Suprapubic skin (tissue), 3 donors: ENCODE data around the gene MINDY3.

ENCODE experiments used
- POLR2A ChIP-seq, 2 donors: fragments of 450-650 bp; IDR thresholded peaks; one replicate each; pipeline ENCODE4 v1.6.1; 2017; ENCODE audit warnings: antibody characterized with exemption in 2 of 2, mild to moderate bottlenecking in 2 of 2, moderate library complexity in 2 of 2
- TF ChIP-seq, protein P1 (sequence below), 2 donors: fragments of 200-600 bp in 1 of 2; fragments of 450-650 bp in 1 of 2; sonication (generic) in 1 of 2; IDR thresholded peaks; one replicate each; pipeline ENCODE4 v1.5.1; 2016 to 2019; ENCODE audit warnings: antibody characterized with exemption in 2 of 2, mild to moderate bottlenecking in 1 of 2, moderate library complexity in 1 of 2

DNA sequence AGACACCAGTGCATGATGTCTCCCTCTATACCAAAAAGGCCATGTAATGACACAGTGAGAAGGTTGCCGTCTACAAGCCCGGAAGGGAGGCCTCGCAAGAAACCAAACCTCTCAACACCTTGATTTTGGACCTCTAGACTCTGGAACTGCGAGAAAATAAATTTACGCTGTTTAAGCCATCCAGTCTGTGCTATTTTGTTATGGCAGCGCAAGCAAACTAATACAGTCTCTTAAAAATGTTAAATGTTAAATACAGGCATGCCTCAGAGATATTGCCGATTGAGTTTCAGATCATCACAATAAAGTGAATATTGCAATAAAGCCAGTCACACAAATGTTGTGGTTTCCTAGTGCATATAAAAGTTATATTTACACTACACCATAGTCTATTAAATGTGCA, 5.0 kb upstream of the MINDY3 start:
- TF ChIP-seq, protein P1, sequence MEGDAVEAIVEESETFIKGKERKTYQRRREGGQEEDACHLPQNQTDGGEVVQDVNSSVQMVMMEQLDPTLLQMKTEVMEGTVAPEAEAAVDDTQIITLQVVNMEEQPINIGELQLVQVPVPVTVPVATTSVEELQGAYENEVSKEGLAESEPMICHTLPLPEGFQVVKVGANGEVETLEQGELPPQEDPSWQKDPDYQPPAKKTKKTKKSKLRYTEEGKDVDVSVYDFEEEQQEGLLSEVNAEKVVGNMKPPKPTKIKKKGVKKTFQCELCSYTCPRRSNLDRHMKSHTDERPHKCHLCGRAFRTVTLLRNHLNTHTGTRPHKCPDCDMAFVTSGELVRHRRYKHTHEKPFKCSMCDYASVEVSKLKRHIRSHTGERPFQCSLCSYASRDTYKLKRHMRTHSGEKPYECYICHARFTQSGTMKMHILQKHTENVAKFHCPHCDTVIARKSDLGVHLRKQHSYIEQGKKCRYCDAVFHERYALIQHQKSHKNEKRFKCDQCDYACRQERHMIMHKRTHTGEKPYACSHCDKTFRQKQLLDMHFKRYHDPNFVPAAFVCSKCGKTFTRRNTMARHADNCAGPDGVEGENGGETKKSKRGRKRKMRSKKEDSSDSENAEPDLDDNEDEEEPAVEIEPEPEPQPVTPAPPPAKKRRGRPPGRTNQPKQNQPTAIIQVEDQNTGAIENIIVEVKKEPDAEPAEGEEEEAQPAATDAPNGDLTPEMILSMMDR (IDR thresholded peaks at IDR 0.05): no peak
- TF ChIP-seq POLR2A (IDR thresholded peaks at IDR 0.05): no peak
